ENCODE results near the gene ADAMTS9. TPM values are rescaled to one million over a fixed set of nuclear protein-coding genes. Genes with fewer than 3 reads are reported as not detected.

Gene ADAMTS9
- total and polyA plus RNA-seq, 2 of the 13 experiments (the other 11 are each of a cell fraction or from before 2014, with no cell fraction given): 0.02 to 0.09 TPM

GRCh38 chr3:64501298-64501906 is 186.4 kb downstream of the ADAMTS9 start (continued):
- 0 out of 2 replicates have a peak, but pooled peaks have one; percentile 24 for TF ChIP-seq ZHX2 (IDR thresholded peaks at IDR 0.05; ENCODE audit: low read depth)
- TF ChIP-seq ZHX2 (CRISPR knock-in tag; IDR thresholded peaks at IDR 0.05; ENCODE audit: borderline replicate concordance): no peak
- no peak for TF ChIP-seq RARG (CRISPR knock-in tag; IDR thresholded peaks at IDR 0.05; ENCODE audit: low read depth)
- TF ChIP-seq HNF4A (CRISPR knock-in tag; IDR thresholded peaks at IDR 0.05): peak; percentile 73
- TF ChIP-seq YEATS2 (CRISPR knock-in tag; IDR thresholded peaks at IDR 0.05; ENCODE audit: borderline replicate concordance): peak; percentile 45; the same call in 1 of the 2 replicates
- no peak for TF ChIP-seq ZFP37 (CRISPR knock-in tag; IDR thresholded peaks at IDR 0.05; ENCODE audit: borderline replicate concordance)
- TF ChIP-seq MTF2 (CRISPR knock-in tag; IDR thresholded peaks at IDR 0.05; ENCODE audit: borderline replicate concordance): no peak
- peak; percentile 28; the same call in 1 of the 2 replicates for TF ChIP-seq FOSL2 (CRISPR knock-in tag; IDR thresholded peaks at IDR 0.05)
- no peak for TF ChIP-seq ZNF558 (CRISPR knock-in tag; IDR thresholded peaks at IDR 0.05; ENCODE audit: borderline replicate concordance)
- no peak for TF ChIP-seq ZNF10 (CRISPR knock-in tag; IDR thresholded peaks at IDR 0.05; ENCODE audit: borderline replicate concordance, low read depth)
- TF ChIP-seq, protein P1, sequence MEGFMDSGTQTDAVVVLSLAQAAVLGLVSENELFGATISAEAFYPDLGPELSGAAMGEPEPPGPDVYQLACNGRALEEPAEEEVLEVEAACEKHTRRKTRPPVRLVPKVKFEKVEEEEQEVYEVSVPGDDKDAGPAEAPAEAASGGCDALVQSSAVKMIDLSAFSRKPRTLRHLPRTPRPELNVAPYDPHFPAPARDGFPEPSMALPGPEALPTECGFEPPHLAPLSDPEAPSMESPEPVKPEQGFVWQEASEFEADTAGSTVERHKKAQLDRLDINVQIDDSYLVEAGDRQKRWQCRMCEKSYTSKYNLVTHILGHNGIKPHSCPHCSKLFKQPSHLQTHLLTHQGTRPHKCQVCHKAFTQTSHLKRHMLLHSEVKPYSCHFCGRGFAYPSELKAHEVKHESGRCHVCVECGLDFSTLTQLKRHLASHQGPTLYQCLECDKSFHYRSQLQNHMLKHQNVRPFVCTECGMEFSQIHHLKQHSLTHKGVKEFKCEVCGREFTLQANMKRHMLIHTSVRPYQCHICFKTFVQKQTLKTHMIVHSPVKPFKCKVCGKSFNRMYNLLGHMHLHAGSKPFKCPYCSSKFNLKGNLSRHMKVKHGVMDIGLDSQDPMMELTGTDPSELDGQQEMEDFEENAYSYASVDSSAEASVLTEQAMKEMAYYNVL (CRISPR knock-in tag; IDR thresholded peaks at IDR 0.05; ENCODE audit: borderline replicate concordance): no peak
- TF ChIP-seq ZSCAN25 (CRISPR knock-in tag; IDR thresholded peaks at IDR 0.05): peak; percentile 72; the same call in 1 of the 2 replicates
- no peak for TF ChIP-seq MTA3 (CRISPR knock-in tag; IDR thresholded peaks at IDR 0.05)
- TF ChIP-seq BCL6 (CRISPR knock-in tag; IDR thresholded peaks at IDR 0.05): peak; percentile 89
- TF ChIP-seq ZNF678 (CRISPR knock-in tag; IDR thresholded peaks at IDR 0.05): no peak
- TF ChIP-seq RNF2 (conservative IDR thresholded peaks at IDR 0.05; ENCODE audit: low read depth): no peak
- TF ChIP-seq HOMEZ (CRISPR knock-in tag; IDR thresholded peaks at IDR 0.05; ENCODE audit: low read depth): peak; percentile 43; the same call in 1 of the 2 replicates
- 0 out of 2 replicates have a peak, but pooled peaks have one; percentile 36 for TF ChIP-seq TGIF2 (CRISPR knock-in tag; IDR thresholded peaks at IDR 0.05)
- no peak for TF ChIP-seq FOXC1 (CRISPR knock-in tag; IDR thresholded peaks at IDR 0.05; ENCODE audit: borderline replicate concordance)
- peak; percentile 65; the same call in 1 of the 2 replicates for TF ChIP-seq ZNF670 (CRISPR knock-in tag; IDR thresholded peaks at IDR 0.05; ENCODE audit: borderline replicate concordance)
- TF ChIP-seq CAMTA2 (CRISPR knock-in tag; IDR thresholded peaks at IDR 0.05; ENCODE audit: borderline replicate concordance): no peak
- no peak for TF ChIP-seq ZNF879 (CRISPR knock-in tag; IDR thresholded peaks at IDR 0.05)
- peak; percentile 95 for TF ChIP-seq MIXL1 (CRISPR knock-in tag; IDR thresholded peaks at IDR 0.05)
